Gastroesophageal sphincter (tissue), 4 donors: Measurements from ENCODE around the gene NOTO. TPM values are rescaled to one million over a fixed set of nuclear protein-coding genes. Genes with fewer than 3 reads are reported as not detected.
A peak's percentile ranks its signal among the peaks of the same experiment; 100 is the strongest.

Source experiments
- ATAC-seq: fragments of 150-250 bp; one replicate; pipeline ENCODE4 v1.9.1; 2016; ENCODE audit warnings: mild to moderate bottlenecking, moderate library complexity
- H3K27ac ChIP-seq, 4 donors: fragments of 200-600 bp; sonication (generic) in 3 of 4; 1 replicate in 3 of 4; 2 replicates in 1 of 4; pipeline ENCODE4 v1.5.1; 2016 to 2019
- H3K27me3 ChIP-seq: fragments of 200-600 bp; sonication (generic); one replicate; pipeline ENCODE4 v1.5.1; 2019
- H3K36me3 ChIP-seq, 2 donors: fragments of 200-600 bp; sonication (generic); one replicate each; pipeline ENCODE4 v1.5.1; 2019; ENCODE audit warnings: control low read depth in 1 of 2
- H3K4me1 ChIP-seq, 3 donors: fragments of 200-600 bp; sonication (generic); 1 replicate in 2 of 3; 2 replicates in 1 of 3; pipeline ENCODE4 v1.5.1; 2016 to 2019; ENCODE audit warnings: control low read depth in 2 of 3
- H3K4me3 ChIP-seq, 2 donors: fragments of 200-600 bp; sonication (generic); one replicate each; pipeline ENCODE4 v1.5.1; 2019; ENCODE audit warnings: mild to moderate bottlenecking in 1 of 2, moderate library complexity in 1 of 2
- H3K9me3 ChIP-seq, 3 donors: fragments of 200-600 bp; sonication (generic); one replicate each; pipeline ENCODE4 v1.5.1; 2017 to 2019; ENCODE audit warnings: control low read depth in 2 of 3
- CTCF ChIP-seq, 4 experiments: fragments of 200-600 bp in 2 of 4; fragments of 450-650 bp in 2 of 4; sonication (generic) in 1 of 4; IDR thresholded peaks; one replicate each; pipeline ENCODE4 v1.5.1; 2017 to 2019; ENCODE audit warnings: antibody characterized with exemption in 4 of 4, mild to moderate bottlenecking in 2 of 4, moderate library complexity in 2 of 4
- EP300 ChIP-seq: sonication (generic); formaldehyde crosslinking; IDR thresholded peaks from one replicate; pipeline ENCODE4 v1.6.1; 2017; ENCODE audit warnings: antibody characterized with exemption, mild to moderate bottlenecking
- POLR2A ChIP-seq, 2 donors: fragments of 450-650 bp; IDR thresholded peaks; one replicate each; pipeline ENCODE4 v1.6.1; 2017; ENCODE audit warnings: antibody characterized with exemption in 2 of 2, mild to moderate bottlenecking in 2 of 2, moderate library complexity in 1 of 2
- POLR2AphosphoS5 ChIP-seq: sonication (generic); formaldehyde crosslinking; IDR thresholded peaks from one replicate; pipeline ENCODE4 v1.6.1; 2017; ENCODE audit warnings: antibody characterized with exemption
- WGBS, 2 donors: methylation state at CpG; one replicate each; pipeline ENCODE4 v1.1.5; 2018; ENCODE audit warnings: low coverage in 1 of 2; 5-methylcytosine and 5-hydroxymethylcytosine counted together
- total RNA-seq, 4 donors: library from RNA; depleted of rRNA; stranded (reverse); fragments of >200 nt; gene quantifications; one replicate each; pipeline ENCODE4 v1.1.0, GENCODE V29; 2016

The NOTO gene
- total RNA-seq, 4 donors from 2014 or later = not detected

GRCh38 chr2:73232403-73233153, 30.2 kb downstream of the NOTO start:
- Histone ChIP-seq H3K27ac (peak overlapping the region; percentile 39 to 93 (median 90)), H3K27me3 (no peaks in the 10 kb centered on the region), H3K36me3 (peaks cover 0 to 26% of the 10 kb centered on the region in 2 donors), H3K4me1 (peaks cover 0 to 37% (median 15%) of the 10 kb centered on the region in 3 donors), H3K9me3 (no peaks in the 10 kb centered on the region), H3K4me3 (peak overlapping the region; percentile 86 to 87)
- WGBS, 2 donors = 2 to 10% methylated on average over 4 to 6 of the region's 37 CpGs
- TF ChIP-seq POLR2AphosphoS5 = no peak
- no peak for TF ChIP-seq POLR2A (IDR thresholded peaks at IDR 0.05)
- no peak for TF ChIP-seq CTCF (IDR thresholded peaks at IDR 0.05)
- no peak for TF ChIP-seq EP300
- ATAC-seq = no peak

GRCh38 chr2:73233154-73233931, 31.0 kb downstream of the NOTO start, which contains the start of gene PRADC1:
TSS of gene PRADC1 (minus strand) at chr2:73233239. CDS start at chr2:73233160, 79 bp downstream.
- H3K9me3 ChIP-seq = no peaks in the 10 kb centered on the region
- peaks cover 0 to 24% of the 10 kb centered on the region in 2 donors for H3K36me3 ChIP-seq
- H3K27ac ChIP-seq = peak within 1 kb of the TSS; percentile 45 to 93 (median 90)
- H3K27me3 ChIP-seq = no peaks in the 10 kb centered on the region
- H3K4me3 ChIP-seq = peak within 1 kb of the TSS; percentile 86 to 87
- WGBS, 2 donors = 0% methylated on average over 12 of the region's 67 CpGs; no CpG with 5 or more reads in 1 of the 2 donors
- TF ChIP-seq EP300 = no peak
- TF ChIP-seq POLR2A (IDR thresholded peaks at IDR 0.05) = peak; percentile 55 to 56
- peak; percentile 39 for TF ChIP-seq POLR2AphosphoS5
- H3K4me1 ChIP-seq = peaks cover 0 to 45% (median 15%) of the 10 kb centered on the region in 3 donors
- ATAC-seq = peak; percentile 98

GRCh38 chr2:73233932-73234832, 31.8 kb downstream of the NOTO start, which contains the start of gene CCT7:
TSS of gene CCT7 (plus strand) at chr2:73234308. CDS start at chr2:73234379, 71 bp downstream.
- Histone ChIP-seq H3K4me3 (peak within 1 kb of the TSS; percentile 86 to 87), H3K9me3 (no peaks in the 10 kb centered on the region), H3K36me3 (peaks cover 0 to 23% of the 10 kb centered on the region in 2 donors), H3K27me3 (no peaks in the 10 kb centered on the region), H3K4me1 (peaks cover 0 to 53% (median 15%) of the 10 kb centered on the region in 3 donors), H3K27ac (peak within 1 kb of the TSS; percentile 45 to 93 (median 90))
- 0% methylated on average over 4 of the region's 69 CpGs; no CpG with 5 or more reads in 1 of the 2 donors for WGBS, 2 donors
- peak in 1 of 4 experiments; percentile 8 for TF ChIP-seq CTCF (IDR thresholded peaks at IDR 0.05)
- peak; percentile 84 for TF ChIP-seq POLR2AphosphoS5
- peak; percentile 60 to 65 for TF ChIP-seq POLR2A (IDR thresholded peaks at IDR 0.05)
- no peak for TF ChIP-seq EP300
- ATAC-seq = peak; percentile 83

GRCh38 chr2:73235315-73236028, 33.1 kb downstream of the NOTO start:
- H3K4me1 ChIP-seq = peaks cover 0 to 57% (median 15%) of the 10 kb centered on the region in 3 donors
- no peaks in the 10 kb centered on the region for H3K27me3 ChIP-seq
- TF ChIP-seq CTCF (IDR thresholded peaks at IDR 0.05) = no peak
- TF ChIP-seq POLR2A (IDR thresholded peaks at IDR 0.05) = no peak
- TF ChIP-seq EP300 = no peak
- TF ChIP-seq POLR2AphosphoS5 = no peak
- H3K36me3 ChIP-seq = peaks cover 0 to 26% of the 10 kb centered on the region in 2 donors
- H3K9me3 ChIP-seq = no peaks in the 10 kb centered on the region
- H3K27ac ChIP-seq = peak overlapping the region in 1 of 4 donors; percentile 89
- peak overlapping the region; percentile 53 to 86 for H3K4me3 ChIP-seq
- 0 to 65% methylated on average over 1 to 11 of the region's 11 CpGs for WGBS, 2 donors
- no peak for ATAC-seq
